GM12878 (cell line): ENCODE measurements around the gene TTC33. TPM values are rescaled to one million over a fixed set of nuclear protein-coding genes. Genes with fewer than 3 reads are reported as not detected.

Experiments
- ATAC-seq: fragments of 200-7000 bp; cut with Tn5 transposase; 3 replicates; pipeline ENCODE4 v1.9.1; 2020; ENCODE audit warnings: mild to moderate bottlenecking, moderate library complexity
- BruUV-seq: library from RNA; stranded (reverse); fragments of 400-500 nt; replicated peaks from 2 replicates; lab custom pipeline; 2021; lab: Mats Ljungman, UMichigan
- CTCF ChIA-PET: fragments of 300-600 bp; sonication (Branson Sonifier 250); formaldehyde crosslinking; extraction: SDS; loops from one replicate; lab custom pipeline; 2021; ENCODE audit warnings: inconsistent platforms; lab: Yijun Ruan, JAX
- POLR2A ChIA-PET: fragments of 350-600 bp; formaldehyde crosslinking; extraction: SDS; loops from one replicate; lab custom pipeline; 2021; ENCODE audit warnings: inconsistent platforms; lab: Charles Lee
- RAD21 ChIA-PET: fragments of 300-600 bp; sonication (Branson Sonifier 250); formaldehyde crosslinking; loops from one replicate; lab custom pipeline; 2023; ENCODE audit warnings: antibody characterized with exemption; ENCODE audit not compliant: unreplicated experiment; lab: Charles Lee
- SMC1A ChIA-PET: fragments of 300-600 bp; sonication (Branson Sonifier 250); formaldehyde crosslinking; loops from one replicate; lab custom pipeline; 2023; ENCODE audit not compliant: unreplicated experiment, uncharacterized antibody; lab: Charles Lee
- DNase-seq: peaks from one replicate; pipeline ENCODE4 v3.0.0-alpha.2; 2011; ENCODE audit warnings: low read depth, low spot score
- FAIRE-seq: peaks from 3 replicates; lab custom pipeline; 2011; peaks lifted over from hg19 to GRCh38; lab: Jason Lieb, UNC
- H2AFZ ChIP-seq: 2 replicates; pipeline ENCODE4 v1.6.0; 2011; ENCODE audit warnings: low read depth, low read length, control low read depth; ENCODE audit not compliant: control insufficient read depth
- H3K27ac ChIP-seq: 2 replicates; pipeline ENCODE4 v1.5.1; 2011; ENCODE audit warnings: control low read depth; ENCODE audit not compliant: control insufficient read depth, insufficient read depth
- H3K27me3 ChIP-seq, 2 experiments: replicated peaks in 1 of 2; 2 replicates each; pipeline versions ENCODE4 v1.6.0 to v1.6.1; 2011; ENCODE audit warnings: low read length in 1 of 2; ENCODE audit not compliant: control insufficient read depth in 2 of 2, insufficient read depth in 2 of 2
- H3K36me3 ChIP-seq, 2 experiments: 2 replicates each; pipeline ENCODE4 v1.5.1; 2011; ENCODE audit warnings: low read length in 1 of 2; ENCODE audit not compliant: control insufficient read depth in 2 of 2, insufficient read depth in 2 of 2
- H3K4me1 ChIP-seq: 2 replicates; pipeline ENCODE4 v1.6.1; 2011; ENCODE audit warnings: mild to moderate bottlenecking, low read length, moderate library complexity, mixed read lengths; ENCODE audit not compliant: control insufficient read depth, insufficient read depth
- H3K4me2 ChIP-seq: 2 replicates; pipeline ENCODE4 v1.6.0; 2011; ENCODE audit warnings: control low read depth; ENCODE audit not compliant: control insufficient read depth, insufficient read depth
- H3K4me3 ChIP-seq: fragments of 200-600 bp; sonication (generic); 2 replicates; pipeline ENCODE4 v1.5.1; 2016
- H3K79me2 ChIP-seq: 2 replicates; pipeline ENCODE4 v1.6.0; 2011; ENCODE audit warnings: low read length; ENCODE audit not compliant: control insufficient read depth, insufficient read depth
- H3K9ac ChIP-seq: 2 replicates; pipeline ENCODE4 v1.8.0; 2011; ENCODE audit warnings: low read length, control low read depth, mixed read lengths; ENCODE audit not compliant: control insufficient read depth, insufficient read depth
- H3K9me3 ChIP-seq: replicated peaks from 3 replicates; pipeline ENCODE4 v1.5.1; 2011; ENCODE audit warnings: mild to moderate bottlenecking, low read length; ENCODE audit not compliant: control insufficient read depth, insufficient read depth
- H4K20me1 ChIP-seq: 2 replicates; pipeline ENCODE4 v1.6.0; 2011; ENCODE audit not compliant: control insufficient read depth, insufficient read depth
- ATF7 ChIP-seq: fragments of 450-650 bp; IDR thresholded peaks from 2 replicates; pipeline ENCODE4 v1.6.1; 2016; ENCODE audit warnings: low read depth, mild to moderate bottlenecking
- BCLAF1 ChIP-seq: fragments of 450-650 bp; IDR thresholded peaks from 2 replicates; pipeline ENCODE4 v1.6.1; 2017; ENCODE audit warnings: antibody characterized with exemption, mild to moderate bottlenecking, moderate library complexity
- CEBPZ ChIP-seq: fragments of 150-350 bp; IDR thresholded peaks from 2 replicates; pipeline ENCODE4 v1.6.1; 2016; ENCODE audit warnings: low read depth, low read length
- EZH2 ChIP-seq: IDR thresholded peaks from 2 replicates; pipeline ENCODE4 v1.6.1; 2012; ENCODE audit warnings: low read depth, mild to moderate bottlenecking, control low read depth, inconsistent platforms, low read length, borderline replicate concordance; ENCODE audit not compliant: control insufficient read depth
- NBN ChIP-seq: fragments of 450-650 bp; IDR thresholded peaks from 2 replicates; pipeline ENCODE4 v1.6.1; 2016
- SPI1 ChIP-seq: IDR thresholded peaks from 2 replicates; pipeline ENCODE4 v1.6.1; 2011; ENCODE audit warnings: low read depth, mild to moderate bottlenecking, low read length, moderate library complexity, borderline replicate concordance; ENCODE audit not compliant: insufficient read depth
- SREBF2 ChIP-seq: IDR thresholded peaks from 2 replicates; pipeline ENCODE4 v1.6.1; 2012; ENCODE audit warnings: mild to moderate bottlenecking, low read length
- YBX1 ChIP-seq: fragments of 450-650 bp; IDR thresholded peaks from 2 replicates; pipeline ENCODE4 v1.6.1; 2016; ENCODE audit warnings: antibody characterized with exemption
- ZBTB40 ChIP-seq: fragments of 450-650 bp; IDR thresholded peaks from 2 replicates; pipeline ENCODE4 v1.6.1; 2016; ENCODE audit warnings: mild to moderate bottlenecking, moderate library complexity, borderline replicate concordance
- WGBS: methylation state at CpG from one replicate; pipeline ENCODE4 v1.1.6; 2016; ENCODE audit warnings: low lambda C conversion rate; ENCODE audit not compliant: insufficient replicate concordance, insufficient coverage; ENCODE audit errors: missing lambda C conversion rate; 5-methylcytosine and 5-hydroxymethylcytosine counted together
- in situ Hi-C: fragments of 300-500 bp; cut with MboI; formaldehyde crosslinking; loops from 9 replicates; pipeline ENCODE4 v1.14.3; 2018; ENCODE audit warnings: mixed read lengths
- intact Hi-C: fragments of 100-400 bp; cut with micrococcal nuclease; formaldehyde crosslinking; loops from one replicate; pipeline ENCODE4 v1.14.2; 2022; ENCODE audit not compliant: unreplicated experiment
- polyA plus RNA-seq, 11 experiments: library from polyadenylated mRNA; depleted of rRNA in 4 of 11; unstranded in 6 of 11; stranded (reverse) in 5 of 11; fragments of >200 nt; fragmentation: Nextera tagmentation in 4 of 11; fragmentation: Illumina TruSeq in 1 of 11; extraction: Ambion mirVana in 4 of 11; extraction: Trizol in 1 of 11; gene quantifications; 1 replicate in 1 of 11; 2 replicates in 10 of 11; pipeline versions ENCODE4 v1.2.1 to v1.2.3, GENCODE V29; 2011 to 2016; ENCODE audit warnings: inconsistent platforms in 2 of 11, missing spikeins in 2 of 11, low read depth in 1 of 11
- total RNA-seq, 4 experiments: library from RNA; depleted of rRNA in 3 of 4; stranded (reverse); fragments of >200 nt in 3 of 4; fragmentation: Illumina TruSeq in 1 of 4; extraction: Trizol in 1 of 4; gene quantifications; 2 replicates each; pipeline versions ENCODE4 v1.2.1 to v1.2.3, GENCODE V29; 2013 to 2021
- TF ChIP-seq, protein P1 (sequence below): IDR thresholded peaks from 2 replicates; pipeline ENCODE4 v1.6.1; 2012; ENCODE audit warnings: low read length, inconsistent platforms
- TF ChIP-seq, protein P2 (sequence below): IDR thresholded peaks from 2 replicates; pipeline ENCODE4 v1.6.1; 2011; ENCODE audit warnings: borderline replicate concordance, low read depth, mild to moderate bottlenecking, moderate library complexity, mixed read lengths, low read length; ENCODE audit not compliant: insufficient read depth; ENCODE audit errors: extremely low read length

Gene TTC33
- total and polyA plus RNA-seq, 10 of the 15 experiments (the other 5 are each of a cell fraction or from before 2014, with no cell fraction given) = 7.9 to 22.3 (median 14.6) TPM

GRCh38 chr5:40627706-40628105 lies 128.1 kb downstream of the TTC33 start:
- ChIA-PET CTCF (no interaction called here), RAD21 (no interaction called here), SMC1A (interaction anchor here (1.1 kb wide), 1 partner anchor 217 kb away, joined by 4 read pairs; no protein-coding TSS in a partner anchor), POLR2A (interaction anchor here (0.6 kb wide), 1 partner anchor 634 kb away, joined by 4 read pairs; no protein-coding TSS in a partner anchor)
- Histone ChIP-seq H3K4me1 (no peaks in the 10 kb centered on the region), H3K36me3 (no peaks in the 10 kb centered on the region), H3K9ac (no peak overlapping the region), H3K4me3 (no peak overlapping the region), H2AFZ (no peak overlapping the region), H4K20me1 (no peaks in the 10 kb centered on the region), H3K27ac (no peak overlapping the region), H3K79me2 (no peaks in the 10 kb centered on the region), H3K9me3 (no peaks in the 10 kb centered on the region), H3K27me3 (no peaks in the 10 kb centered on the region; a peak in 1 of 4 replicates), H3K4me2 (no peak overlapping the region)
- intact Hi-C loops = no loop called here
- no peak for FAIRE-seq
- in situ Hi-C loops = no loop called here
- BruUV-seq = no TSS peak
- no peak for ATAC-seq
- DNase-seq = no peak
- WGBS = 26% methylated on average over 2 of the region's 2 CpGs
- TF ChIP-seq EZH2 (no peak), BCLAF1 (no peak), YBX1 (no peak), SREBF2 (no peak), ATF7 (no peak), ZBTB40 (no peak), SPI1 (no peak), NBN (no peak), CEBPZ (no peak)
- TF ChIP-seq, protein P1, sequence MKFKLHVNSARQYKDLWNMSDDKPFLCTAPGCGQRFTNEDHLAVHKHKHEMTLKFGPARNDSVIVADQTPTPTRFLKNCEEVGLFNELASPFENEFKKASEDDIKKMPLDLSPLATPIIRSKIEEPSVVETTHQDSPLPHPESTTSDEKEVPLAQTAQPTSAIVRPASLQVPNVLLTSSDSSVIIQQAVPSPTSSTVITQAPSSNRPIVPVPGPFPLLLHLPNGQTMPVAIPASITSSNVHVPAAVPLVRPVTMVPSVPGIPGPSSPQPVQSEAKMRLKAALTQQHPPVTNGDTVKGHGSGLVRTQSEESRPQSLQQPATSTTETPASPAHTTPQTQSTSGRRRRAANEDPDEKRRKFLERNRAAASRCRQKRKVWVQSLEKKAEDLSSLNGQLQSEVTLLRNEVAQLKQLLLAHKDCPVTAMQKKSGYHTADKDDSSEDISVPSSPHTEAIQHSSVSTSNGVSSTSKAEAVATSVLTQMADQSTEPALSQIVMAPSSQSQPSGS = no peak
- TF ChIP-seq, protein P2, sequence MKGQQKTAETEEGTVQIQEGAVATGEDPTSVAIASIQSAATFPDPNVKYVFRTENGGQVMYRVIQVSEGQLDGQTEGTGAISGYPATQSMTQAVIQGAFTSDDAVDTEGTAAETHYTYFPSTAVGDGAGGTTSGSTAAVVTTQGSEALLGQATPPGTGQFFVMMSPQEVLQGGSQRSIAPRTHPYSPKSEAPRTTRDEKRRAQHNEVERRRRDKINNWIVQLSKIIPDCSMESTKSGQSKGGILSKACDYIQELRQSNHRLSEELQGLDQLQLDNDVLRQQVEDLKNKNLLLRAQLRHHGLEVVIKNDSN = no peak
